IMR-90 (cell line): ENCODE results near the gene FAM209B. TPM values are rescaled to one million over a fixed set of nuclear protein-coding genes. Genes with fewer than 3 reads are reported as not detected.

ENCODE experiments used
- ATAC-seq: fragments of 200-7000 bp; cut with Tn5 transposase; 2 replicates; pipeline ENCODE4 v1.9.1; 2020; ENCODE audit warnings: low read depth, mild to moderate bottlenecking, moderate library complexity
- BruUV-seq: library from RNA; stranded (reverse); fragments of 400-500 nt; replicated peaks from 2 replicates; lab custom pipeline; 2021; lab: Mats Ljungman, UMichigan
- CTCF ChIA-PET: fragments of 300-600 bp; formaldehyde crosslinking; extraction: SDS; loops from one replicate; lab custom pipeline; 2021; ENCODE audit warnings: antibody characterized with exemption; lab: Yijun Ruan, JAX
- POLR2A ChIA-PET: fragments of 300-600 bp; sonication (Branson Sonifier 250); formaldehyde crosslinking; loops from one replicate; lab custom pipeline; 2022; ENCODE audit warnings: antibody characterized with exemption; ENCODE audit not compliant: unreplicated experiment; lab: Charles Lee
- DNase-seq: peaks from one replicate; pipeline ENCODE4 v3.0.0; 2013
- H2AFZ ChIP-seq: replicated peaks from 2 replicates; pipeline ENCODE3; 2013; ENCODE audit warnings: low read length, mild to moderate bottlenecking; ENCODE audit not compliant: poor library complexity
- H2AK5ac ChIP-seq: 2 replicates; pipeline ENCODE4 v1.6.1; 2013; ENCODE audit warnings: low read depth, low read length, inconsistent platforms
- H2AK9ac ChIP-seq: replicated peaks from 2 replicates; pipeline ENCODE3; 2013; ENCODE audit warnings: mild to moderate bottlenecking, low read depth, low read length, moderate library complexity; ENCODE audit not compliant: poor library complexity
- H2BK120ac ChIP-seq: 2 replicates; pipeline ENCODE4 v1.6.1; 2013; ENCODE audit warnings: low read depth, low read length, inconsistent platforms
- H2BK15ac ChIP-seq: 3 replicates; pipeline ENCODE4 v1.6.1; 2013; ENCODE audit warnings: low read depth, low read length, inconsistent platforms
- H2BK20ac ChIP-seq: 2 replicates; pipeline ENCODE4 v1.6.1; 2013; ENCODE audit warnings: low read depth, mild to moderate bottlenecking, inconsistent platforms, low read length, moderate library complexity
- H2BK5ac ChIP-seq: 2 replicates; pipeline ENCODE4 v1.6.1; 2013; ENCODE audit warnings: mild to moderate bottlenecking, low read depth, low read length, inconsistent platforms; ENCODE audit not compliant: poor library complexity, severe bottlenecking
- H3K14ac ChIP-seq: replicated peaks from 2 replicates; pipeline ENCODE4 v1.6.1; 2013; ENCODE audit warnings: low read depth, low read length, inconsistent platforms
- H3K18ac ChIP-seq: 2 replicates; pipeline ENCODE4 v1.6.1; 2013; ENCODE audit warnings: low read depth, low read length, control low read depth
- H3K23ac ChIP-seq: 2 replicates; pipeline ENCODE4 v1.6.1; 2013; ENCODE audit warnings: low read depth, low read length, inconsistent platforms
- H3K27ac ChIP-seq: 2 replicates; pipeline ENCODE4 v1.5.1; 2013; ENCODE audit warnings: mild to moderate bottlenecking, control low read depth, low read length; ENCODE audit not compliant: insufficient read depth
- H3K27me3 ChIP-seq: 2 replicates; pipeline ENCODE4 v1.6.1; 2013; ENCODE audit warnings: low read length; ENCODE audit not compliant: control insufficient read depth, insufficient read depth
- H3K36me3 ChIP-seq: 2 replicates; pipeline ENCODE4 v1.6.1; 2013; ENCODE audit warnings: low read length, mixed read lengths; ENCODE audit not compliant: control insufficient read depth, insufficient read depth
- H3K4ac ChIP-seq: 2 replicates; pipeline ENCODE4 v1.6.1; 2013; ENCODE audit warnings: low read depth, low read length, inconsistent platforms
- H3K4me1 ChIP-seq: 2 replicates; pipeline ENCODE4 v1.6.1; 2013; ENCODE audit warnings: low read length, mixed read lengths; ENCODE audit not compliant: control insufficient read depth, insufficient read depth
- H3K4me2 ChIP-seq: 2 replicates; pipeline ENCODE4 v1.6.1; 2013; ENCODE audit warnings: low read depth, mild to moderate bottlenecking, control low read depth, low read length, moderate library complexity
- H3K4me3 ChIP-seq: 2 replicates; pipeline ENCODE4 v1.5.1; 2013; ENCODE audit warnings: low read depth, mild to moderate bottlenecking, control low read depth, low read length, moderate library complexity; ENCODE audit not compliant: insufficient read depth
- H3K56ac ChIP-seq: 2 replicates; pipeline ENCODE4 v1.6.1; 2013; ENCODE audit warnings: low read length, inconsistent platforms; ENCODE audit not compliant: insufficient read depth; ENCODE audit errors: extremely low read depth
- H3K79me1 ChIP-seq, 2 experiments: 2 replicates each; pipeline ENCODE4 v1.6.1; 2013; ENCODE audit warnings: low read length in 2 of 2, inconsistent platforms in 1 of 2, low read depth in 1 of 2
- H3K9ac ChIP-seq: 2 replicates; pipeline ENCODE4 v1.6.1; 2013; ENCODE audit warnings: low read depth, low read length, control low read depth
- H3K9me1 ChIP-seq: 2 replicates; pipeline ENCODE4 v1.6.1; 2013; ENCODE audit warnings: low read length, inconsistent platforms; ENCODE audit not compliant: insufficient read depth
- H3K9me3 ChIP-seq: 2 replicates; pipeline ENCODE4 v1.6.1; 2013; ENCODE audit warnings: low read length; ENCODE audit not compliant: control insufficient read depth, insufficient read depth
- H4K20me1 ChIP-seq: 2 replicates; pipeline ENCODE4 v1.6.1; 2013; ENCODE audit warnings: low read length, inconsistent platforms; ENCODE audit not compliant: insufficient read depth
- H4K5ac ChIP-seq: 2 replicates; pipeline ENCODE4 v1.6.1; 2013; ENCODE audit warnings: mild to moderate bottlenecking, low read depth, low read length, control low read depth
- H4K8ac ChIP-seq, 2 experiments: 2 replicates each; pipeline ENCODE4 v1.6.1; 2013; ENCODE audit warnings: low read depth in 2 of 2, low read length in 2 of 2, control low read depth in 1 of 2, inconsistent platforms in 1 of 2
- H4K91ac ChIP-seq: 2 replicates; pipeline ENCODE4 v1.6.1; 2013; ENCODE audit warnings: low read depth, low read length, inconsistent platforms; ENCODE audit not compliant: insufficient read depth
- RCOR1 ChIP-seq: IDR thresholded peaks from 2 replicates; pipeline ENCODE4 v1.6.1; 2012; ENCODE audit warnings: mild to moderate bottlenecking, low read length, improper control_type of control experiment; ENCODE audit not compliant: insufficient replicate concordance
- SMC3 ChIP-seq: fragments of 150-350 bp; IDR thresholded peaks from 2 replicates; pipeline ENCODE4 v1.6.1; 2016; ENCODE audit warnings: low read depth, mild to moderate bottlenecking, antibody characterized with exemption, low read length, moderate library complexity
- WGBS, 2 experiments: methylation state at CpG; one replicate each; pipeline versions ENCODE4 v1.1.5 to v1.1.7; 2013; ENCODE audit warnings: missing lambda C conversion rate in 2 of 2; ENCODE audit not compliant: insufficient read length in 1 of 2; ENCODE audit errors: extremely low coverage in 2 of 2; 5-methylcytosine and 5-hydroxymethylcytosine counted together
- dilution Hi-C: fragments of 300-500 bp; cut with HindIII; formaldehyde crosslinking; loops from one replicate; pipeline ENCODE4 v1.14.3; 2018; ENCODE audit warnings: low sequenced_read_pairs; ENCODE audit not compliant: unreplicated experiment
- in situ Hi-C: fragments of 300-500 bp; cut with MboI; formaldehyde crosslinking; loops from 3 replicates; pipeline ENCODE4 v1.14.3; 2019; ENCODE audit warnings: low sequenced_read_pairs, inconsistent platforms, mixed read lengths
- intact Hi-C: fragments of 100-400 bp; cut with micrococcal nuclease; formaldehyde crosslinking; loops from 2 replicates; pipeline ENCODE4 v1.10.0; 2022
- polyA plus RNA-seq, 3 experiments: library from polyadenylated mRNA; depleted of rRNA; stranded (reverse); fragments of >200 nt; gene quantifications; 2 replicates each; pipeline ENCODE4 v1.2.3, GENCODE V29; 2012; ENCODE audit warnings: low replicate concordance in 1 of 3
- total RNA-seq: library from RNA; depleted of rRNA; stranded (reverse); fragments of >200 nt; gene quantifications from 2 replicates; pipeline ENCODE4 v1.2.3, GENCODE V29; 2012

Gene FAM209B
- total and polyA plus RNA-seq, 2 of the 4 experiments (the other 2 are of a cell fraction) = 0.24 TPM; not detected in 1

GRCh38 chr20:56483970-56484369 lies 49.1 kb upstream of the FAM209B start:
- Histone ChIP-seq H3K56ac (no peak overlapping the region), H3K9me1 (no peaks in the 10 kb centered on the region), H3K9ac (no peak overlapping the region), H3K36me3 (peaks cover 52% of the 10 kb centered on the region), H2AK9ac (no peak overlapping the region), H3K4me3 (no peak overlapping the region), H3K9me3 (no peaks in the 10 kb centered on the region), H3K4me1 (peaks cover 2% of the 10 kb centered on the region; the same call in 1 of the 2 replicates), H4K5ac (no peak overlapping the region), H4K20me1 (peaks cover 3% of the 10 kb centered on the region; the same call in 1 of the 2 replicates), H2BK120ac (no peak overlapping the region), H2BK5ac (no peak overlapping the region), H2AK5ac (no peak overlapping the region), H2BK20ac (no peak overlapping the region), H3K18ac (no peak overlapping the region), H4K91ac (no peak overlapping the region), H3K4ac (no peak overlapping the region), H3K14ac (no peak overlapping the region), H3K23ac (no peak overlapping the region), H3K79me1 (peaks cover 30 to 48% of the 10 kb centered on the region in 2 experiments), H3K4me2 (no peak overlapping the region), H2BK15ac (no peak overlapping the region), H2AFZ (no peak overlapping the region), H4K8ac (no peak overlapping the region), H3K27ac (no peak overlapping the region), H3K27me3 (no peaks in the 10 kb centered on the region)
- in situ Hi-C loops (no loop called here), dilution Hi-C loops (no loop called here), intact Hi-C loops (no loop called here)
- ChIA-PET POLR2A (no interaction called here), CTCF (no interaction called here)
- no peak for ATAC-seq
- DNase-seq = no peak
- no CpG with 5 or more reads among the region's 7 CpGs for WGBS, 2 experiments
- no TSS peak for BruUV-seq
- TF ChIP-seq RCOR1 (no peak), SMC3 (no peak)
